Activated B cell treated with CpG ODN at 0.5 μM for 24 hours (primary cell): ENCODE data around the gene MXD3. TPM values are rescaled to one million over a fixed set of nuclear protein-coding genes. Genes with fewer than 3 reads are reported as not detected.
"Not testable (repeated sequence)": the region's sequence is repeated elsewhere in the genome, so short reads cannot be mapped to it uniquely, and the experiment has no call there.

Source experiments
- ATAC-seq: fragments of 200-7000 bp; cut with Tn5 transposase; one replicate; pipeline ENCODE4 v1.10.0; 2021; ENCODE audit warnings: low read depth, mild to moderate bottlenecking, moderate library complexity
- CTCF ChIA-PET: fragments of 350-600 bp; sonication (Branson Sonifier 250); formaldehyde crosslinking; loops from one replicate; lab custom pipeline; 2021; ENCODE audit warnings: antibody characterized with exemption; lab: Charles Lee
- POLR2A ChIA-PET: fragments of 350-600 bp; sonication (Branson Sonifier 250); formaldehyde crosslinking; loops from one replicate; lab custom pipeline; 2021; ENCODE audit warnings: antibody characterized with exemption; lab: Charles Lee
- DNase-seq: peaks from one replicate; pipeline ENCODE4 v3.0.0; 2022
- H3K27ac Mint-ChIP-seq: one replicate; pipeline ENCODE4 v1.8.0; 2020; ENCODE audit warnings: mixed read lengths
- H3K27me3 Mint-ChIP-seq: one replicate; pipeline ENCODE4 v1.8.0; 2021; ENCODE audit warnings: mixed read lengths
- H3K36me3 Mint-ChIP-seq: one replicate; pipeline ENCODE4 v1.8.0; 2021; ENCODE audit warnings: low read depth, mixed read lengths
- H3K4me1 Mint-ChIP-seq: one replicate; pipeline ENCODE4 v1.8.0; 2021; ENCODE audit warnings: mixed read lengths
- H3K4me3 Mint-ChIP-seq: one replicate; pipeline ENCODE4 v1.8.0; 2020; ENCODE audit warnings: mild to moderate bottlenecking, mixed read lengths
- H3K9me3 Mint-ChIP-seq: one replicate; pipeline ENCODE4 v1.8.0; 2020; ENCODE audit warnings: mixed read lengths
- intact Hi-C: fragments of 100-400 bp; cut with micrococcal nuclease; formaldehyde crosslinking; loops from one replicate; pipeline ENCODE4 v1.15.1; 2024
- total RNA-seq: library from RNA; stranded (reverse); gene quantifications from 2 replicates; pipeline ENCODE4 v1.2.3, GENCODE V29; 2022
- TF ChIP-seq, protein P1 (sequence below): fragments of 200-600 bp; IDR thresholded peaks from one replicate; pipeline ENCODE4 v1.8.0; 2022; ENCODE audit warnings: antibody characterized with exemption, mild to moderate bottlenecking

MXD3 gene
- total RNA-seq, 1 donor from 2014 or later, result 9.1 TPM

DNA sequence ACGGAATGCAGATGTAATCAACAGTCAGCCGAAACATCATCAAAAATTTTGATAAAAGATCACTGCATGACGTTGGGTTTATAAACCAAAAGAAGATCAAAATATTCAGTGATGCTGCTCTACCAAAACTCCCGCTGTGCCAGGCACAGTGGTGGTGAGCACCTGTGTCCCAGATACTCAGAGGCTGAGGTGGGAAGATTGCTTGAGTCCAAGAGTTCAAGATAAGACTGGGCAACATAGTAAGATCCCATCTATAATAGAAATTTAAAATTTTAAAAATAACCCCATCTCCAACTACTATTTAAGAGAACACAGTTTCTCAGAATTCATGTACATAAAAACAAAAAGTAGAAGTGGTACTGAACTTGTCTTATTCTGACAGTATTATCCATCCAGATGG lies 36.0 kb upstream of the MXD3 start:
- ChIA-PET POLR2A (no interaction called here), CTCF (no interaction called here)
- Mint-ChIP-seq H3K4me3 (no peak overlapping the region), H3K9me3 (no peaks in the 10 kb centered on the region), H3K36me3 (peaks cover 44% of the 10 kb centered on the region), H3K27me3 (no peaks in the 10 kb centered on the region), H3K4me1 (peaks cover 46% of the 10 kb centered on the region), H3K27ac (no peak overlapping the region)
- TF ChIP-seq, protein P1, sequence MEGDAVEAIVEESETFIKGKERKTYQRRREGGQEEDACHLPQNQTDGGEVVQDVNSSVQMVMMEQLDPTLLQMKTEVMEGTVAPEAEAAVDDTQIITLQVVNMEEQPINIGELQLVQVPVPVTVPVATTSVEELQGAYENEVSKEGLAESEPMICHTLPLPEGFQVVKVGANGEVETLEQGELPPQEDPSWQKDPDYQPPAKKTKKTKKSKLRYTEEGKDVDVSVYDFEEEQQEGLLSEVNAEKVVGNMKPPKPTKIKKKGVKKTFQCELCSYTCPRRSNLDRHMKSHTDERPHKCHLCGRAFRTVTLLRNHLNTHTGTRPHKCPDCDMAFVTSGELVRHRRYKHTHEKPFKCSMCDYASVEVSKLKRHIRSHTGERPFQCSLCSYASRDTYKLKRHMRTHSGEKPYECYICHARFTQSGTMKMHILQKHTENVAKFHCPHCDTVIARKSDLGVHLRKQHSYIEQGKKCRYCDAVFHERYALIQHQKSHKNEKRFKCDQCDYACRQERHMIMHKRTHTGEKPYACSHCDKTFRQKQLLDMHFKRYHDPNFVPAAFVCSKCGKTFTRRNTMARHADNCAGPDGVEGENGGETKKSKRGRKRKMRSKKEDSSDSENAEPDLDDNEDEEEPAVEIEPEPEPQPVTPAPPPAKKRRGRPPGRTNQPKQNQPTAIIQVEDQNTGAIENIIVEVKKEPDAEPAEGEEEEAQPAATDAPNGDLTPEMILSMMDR, result no peak
- intact Hi-C loops, result loop anchor here (2.0 kb wide), 1 partner anchor 15 kb away; no protein-coding TSS in a partner anchor
- ATAC-seq, result no peak
- DNase-seq, result no peak

DNA sequence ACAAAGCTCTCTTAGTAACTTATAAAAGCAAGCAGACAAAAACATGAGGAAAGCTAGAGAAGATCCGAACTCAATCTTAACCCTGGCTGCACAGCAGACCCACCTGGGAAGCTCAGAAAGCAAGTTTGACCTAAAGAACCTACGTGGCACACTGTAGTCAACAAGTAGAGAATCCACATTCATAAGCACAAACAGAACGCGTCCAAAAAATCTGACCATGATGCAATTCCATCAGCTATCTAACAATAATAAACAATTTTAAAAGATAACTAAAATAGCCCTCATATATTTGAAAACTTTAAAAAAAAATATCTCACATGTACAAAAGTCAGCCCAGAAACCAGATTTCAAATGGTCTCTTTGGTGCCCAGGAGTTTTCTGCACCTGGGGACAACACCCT lies 35.1 kb upstream of the MXD3 start:
- no peaks in the 10 kb centered on the region for H3K9me3 Mint-ChIP-seq
- ATAC-seq (no peak), DNase-seq (no peak)
- peaks cover 42% of the 10 kb centered on the region for H3K4me1 Mint-ChIP-seq
- intact Hi-C loops, result loop anchor here (2.0 kb wide), 1 partner anchor 16 kb away; no protein-coding TSS in a partner anchor
- ChIA-PET CTCF (interaction anchor here (1.5 to 2.1 kb wide), 2 partner anchors 37 to 58 kb away, joined by 4 read pairs; no protein-coding TSS in a partner anchor), POLR2A (interaction anchor here (1.8 kb wide), 1 partner anchor 24 kb away, joined by 4 read pairs; no protein-coding TSS in a partner anchor)
- TF ChIP-seq, protein P1, result no peak
- H3K36me3 Mint-ChIP-seq, result peaks cover 46% of the 10 kb centered on the region
- no peak overlapping the region for H3K4me3 Mint-ChIP-seq
- no peaks in the 10 kb centered on the region for H3K27me3 Mint-ChIP-seq
- peak overlapping the region; percentile 46 for H3K27ac Mint-ChIP-seq

DNA sequence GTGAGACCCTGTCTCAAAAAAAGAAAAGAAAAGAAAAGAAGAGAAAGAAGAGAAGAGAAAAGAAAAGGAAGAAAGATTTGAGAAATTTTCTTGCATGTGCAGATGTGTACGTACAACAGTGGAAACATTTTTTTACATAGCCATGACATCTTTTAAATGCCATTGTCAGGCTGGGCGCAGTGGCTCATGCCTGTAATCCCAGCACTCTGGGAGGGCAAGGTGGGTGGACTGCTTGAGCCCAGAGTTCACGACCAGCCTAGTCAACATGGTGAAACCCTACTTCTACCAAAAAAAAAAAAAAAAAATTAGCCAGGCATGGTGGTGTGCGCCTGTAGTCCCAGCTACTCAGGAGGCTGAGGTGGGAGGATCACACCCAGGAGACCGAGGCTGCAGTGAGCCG lies 33.2 kb upstream of the MXD3 start:
- intact Hi-C loops, result no loop called here
- Mint-ChIP-seq H3K27me3 (no peaks in the 10 kb centered on the region), H3K4me3 (no peak overlapping the region), H3K36me3 (peaks cover 49% of the 10 kb centered on the region), H3K27ac (no peak overlapping the region), H3K9me3 (no peaks in the 10 kb centered on the region), H3K4me1 (peaks cover 27% of the 10 kb centered on the region)
- CTCF ChIA-PET, result interaction anchor here (1.5 kb wide), 1 partner anchor 27 kb away, joined by 4 read pairs; no protein-coding TSS in a partner anchor
- DNase-seq (no peak), ATAC-seq (no peak)
- TF ChIP-seq, protein P1, result no peak
- POLR2A ChIA-PET, result interaction anchor here (1.0 kb wide), 1 partner anchor 11 kb away, joined by 5 read pairs; no protein-coding TSS in a partner anchor

DNA sequence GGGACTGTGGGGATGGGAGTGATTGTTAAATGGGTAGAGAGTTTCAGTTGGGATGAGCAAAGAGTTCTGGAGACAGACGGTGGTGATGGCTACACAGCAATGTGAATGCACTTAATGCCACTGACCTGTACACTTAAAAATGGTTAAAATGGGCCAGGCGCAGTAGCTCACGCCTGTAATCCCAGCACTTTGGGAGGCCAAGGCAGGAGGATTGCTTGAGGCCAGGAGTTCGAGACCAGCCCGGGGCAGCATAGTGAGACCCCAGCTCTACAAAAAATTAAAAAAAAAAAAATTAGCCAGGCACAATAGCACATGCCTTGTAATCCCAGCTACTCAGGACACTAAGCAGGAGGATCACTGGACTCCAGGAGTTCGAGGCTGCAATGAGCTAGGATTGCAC lies 32.1 kb upstream of the MXD3 start:
- Mint-ChIP-seq H3K4me1 (peaks cover 16% of the 10 kb centered on the region), H3K36me3 (peaks cover 49% of the 10 kb centered on the region), H3K4me3 (no peak overlapping the region), H3K9me3 (no peaks in the 10 kb centered on the region), H3K27me3 (no peaks in the 10 kb centered on the region), H3K27ac (no peak overlapping the region)
- ChIA-PET CTCF (interaction anchor here (1.5 kb wide), 1 partner anchor 26 kb away, joined by 4 read pairs; no protein-coding TSS in a partner anchor), POLR2A (interaction anchor here (0.6 to 0.7 kb wide), 2 partner anchors 13 to 82 kb away, joined by 3 read pairs; partner anchors contain the start of gene GRK6)
- TF ChIP-seq, protein P1, result no peak
- ATAC-seq (no peak), DNase-seq (no peak)
- intact Hi-C loops, result no loop called here

DNA sequence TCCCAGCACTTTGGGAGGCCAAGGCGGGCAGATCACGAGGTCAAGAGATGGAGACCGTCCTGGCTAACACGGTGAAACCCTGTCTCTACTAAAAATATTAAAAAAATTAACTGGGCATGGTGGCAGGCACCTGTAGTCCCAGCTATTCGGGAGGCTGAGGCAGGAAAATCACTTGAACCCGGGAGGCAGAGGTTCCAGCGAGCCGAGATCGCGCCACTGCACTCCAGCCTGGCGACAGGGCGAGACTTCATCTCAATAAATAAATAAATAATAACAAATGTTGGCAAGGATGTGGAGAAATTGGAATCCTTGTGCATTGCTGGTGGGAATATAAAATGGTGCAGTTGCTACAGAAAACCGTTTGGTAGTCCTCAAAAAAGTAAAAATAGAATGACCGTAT lies 31.3 kb upstream of the MXD3 start:
- DNase-seq, POLR2A ChIA-PET, H3K27me3 Mint-ChIP-seq, ATAC-seq, H3K4me3 Mint-ChIP-seq, intact Hi-C loops, H3K9me3 Mint-ChIP-seq, H3K27ac Mint-ChIP-seq, CTCF ChIA-PET: not testable (repeated sequence)
- Mint-ChIP-seq H3K4me1 (peaks cover 14% of the 10 kb centered on the region), H3K36me3 (peaks cover 56% of the 10 kb centered on the region)
